Lung (tissue), 12 donors: ENCODE data around the gene TRERF1. TPM values are rescaled to one million over a fixed set of nuclear protein-coding genes. Genes with fewer than 3 reads are reported as not detected.

Experiments used
- ATAC-seq: fragments of 200-7000 bp; cut with Tn5 transposase; one replicate; pipeline ENCODE4 v1.9.1; 2020; ENCODE audit warnings: moderate number of reproducible peaks; ENCODE audit not compliant: insufficient read depth, low FRiP score
- DNase-seq, 3 donors: peaks; one replicate each; pipeline ENCODE4 v3.0.0-alpha.2; 2013 to 2017
- H3K27ac ChIP-seq, 2 donors: one replicate each; pipeline ENCODE4 v1.5.1; 2013; ENCODE audit warnings: mild to moderate bottlenecking in 2 of 2, moderate library complexity in 2 of 2, control low read depth in 1 of 2, inconsistent platforms in 1 of 2, low read depth in 1 of 2, low read length in 1 of 2
- H3K27me3 ChIP-seq, 3 donors: one replicate each; pipeline ENCODE4 v1.5.1; 2013; ENCODE audit warnings: low read length in 2 of 3; ENCODE audit not compliant: control insufficient read depth in 3 of 3, insufficient read depth in 3 of 3
- H3K36me3 ChIP-seq, 4 donors: one replicate each; pipeline ENCODE4 v1.5.1; 2013; ENCODE audit warnings: low read length in 4 of 4, mild to moderate bottlenecking in 1 of 4, moderate library complexity in 1 of 4; ENCODE audit not compliant: control insufficient read depth in 4 of 4, insufficient read depth in 4 of 4
- H3K4me1 ChIP-seq, 5 donors: one replicate each; pipeline ENCODE4 v1.5.1; 2013; ENCODE audit warnings: low read length in 5 of 5, mild to moderate bottlenecking in 2 of 5, moderate library complexity in 1 of 5; ENCODE audit not compliant: control insufficient read depth in 5 of 5, insufficient read depth in 5 of 5
- H3K4me3 ChIP-seq: one replicate; pipeline ENCODE4 v1.5.1; 2013; ENCODE audit warnings: mild to moderate bottlenecking, control low read depth, moderate library complexity
- H3K9ac ChIP-seq, 2 donors: one replicate each; pipeline ENCODE4 v1.5.1; 2013; ENCODE audit warnings: low read length in 2 of 2, control low read depth in 1 of 2; ENCODE audit not compliant: insufficient read depth in 1 of 2
- H3K9me3 ChIP-seq, 4 donors: one replicate each; pipeline ENCODE4 v1.5.1; 2013; ENCODE audit warnings: low read length in 3 of 4, mild to moderate bottlenecking in 1 of 4, moderate library complexity in 1 of 4; ENCODE audit not compliant: control insufficient read depth in 4 of 4, insufficient read depth in 3 of 4
- CTCF ChIP-seq: IDR thresholded peaks from 2 replicates; pipeline ENCODE4 v1.5.1; 2012; ENCODE audit warnings: mild to moderate bottlenecking; ENCODE audit errors: control extremely low read depth, extremely low read depth
- WGBS, 2 donors: extraction: QIAGEN DNeasy Blood & Tissue Kit; methylation state at CpG; one replicate each; pipeline ENCODE4 v1.1.7; 2013; 5-methylcytosine and 5-hydroxymethylcytosine counted together
- polyA plus RNA-seq, 2 donors: library from polyadenylated mRNA; stranded (reverse); fragments of 200-250 nt; gene quantifications; one replicate each; pipeline ENCODE4 v1.2.1, GENCODE V29; 2013
- total RNA-seq, 2 donors: library from RNA; depleted of rRNA in 1 of 2; stranded (reverse); fragments of >200 nt in 1 of 2; gene quantifications; one replicate each; pipeline ENCODE4 v1.2.1, GENCODE V29; 2014 to 2021
- donor health status: control.
- donor health status: control.
- donor health status: Bipolar disorder and iron deficiency.
- donor health status: healthy.
- donor health status: DM: yes; HTN: yes; CAD: no.

Gene TRERF1
- total and polyA plus RNA-seq, 4 donors, result 1.2 to 10.4 (median 3.3) TPM

GRCh38 chr6:42344756-42345155, 107.0 kb downstream of the TRERF1 start:
- WGBS, 2 donors, result 73 to 85% methylated on average over 1 of the region's 1 CpG

DNA sequence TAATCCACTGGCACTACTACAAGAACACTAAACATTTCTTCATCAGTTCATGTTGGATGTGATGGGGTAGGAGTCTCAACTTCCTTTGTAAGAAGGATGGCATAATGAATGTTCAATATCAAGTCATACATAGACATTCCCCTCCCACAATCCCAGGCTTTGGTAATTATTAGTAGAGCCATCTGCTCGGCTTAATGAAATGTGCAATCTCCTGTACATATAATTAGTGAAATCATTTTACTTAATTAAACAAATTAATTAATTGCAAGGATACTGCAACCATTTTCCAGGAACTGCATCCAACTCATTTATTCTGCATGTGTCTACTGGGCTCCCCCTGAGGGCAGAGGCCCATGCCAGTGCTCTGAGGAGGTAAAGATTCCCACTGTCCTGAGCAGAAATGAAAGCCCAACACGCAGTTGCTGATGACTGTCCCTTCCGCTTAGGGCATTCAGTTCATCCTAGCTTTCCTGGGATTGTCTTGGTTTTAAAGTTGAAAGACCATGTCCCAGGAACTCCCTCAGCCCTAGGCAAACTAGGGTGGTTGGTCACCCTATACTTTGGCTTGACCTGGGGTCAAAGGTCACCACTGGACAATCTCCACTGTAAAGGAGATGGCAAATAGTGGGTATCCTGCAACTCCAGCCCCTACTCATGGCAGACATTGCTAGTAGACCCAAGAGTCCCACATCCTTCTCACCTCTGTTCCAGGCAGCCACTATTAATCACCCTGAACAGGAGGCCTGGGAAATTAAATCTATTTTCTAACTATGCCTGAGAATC, 109.8 kb downstream of the TRERF1 start:
- H3K4me1 ChIP-seq, result no peaks in the 10 kb centered on the region
- H3K9ac ChIP-seq, result no peak overlapping the region
- no peak for DNase-seq
- TF ChIP-seq CTCF, result no peak
- H3K27ac ChIP-seq, result no peak overlapping the region
- 95 to 99% methylated on average over 3 of the region's 3 CpGs for WGBS, 2 donors
- H3K36me3 ChIP-seq, result peaks cover 0 to 6% (median 0%) of the 10 kb centered on the region in 4 donors
- H3K9me3 ChIP-seq, result no peaks in the 10 kb centered on the region
- no peak overlapping the region for H3K4me3 ChIP-seq
- H3K27me3 ChIP-seq, result no peaks in the 10 kb centered on the region
- ATAC-seq, result no peak

More at GRCh38 chr6:42344756-42345155, 107.0 kb downstream of the TRERF1 start:
- no peaks in the 10 kb centered on the region for H3K9me3 ChIP-seq
- peaks cover 0 to 6% (median 0%) of the 10 kb centered on the region in 4 donors for H3K36me3 ChIP-seq
- H3K27ac ChIP-seq, result no peak overlapping the region
- DNase-seq (no peak), ATAC-seq (no peak)
- TF ChIP-seq CTCF, result no peak
- no peak overlapping the region for H3K4me3 ChIP-seq
- no peaks in the 10 kb centered on the region for H3K4me1 ChIP-seq
- H3K27me3 ChIP-seq, result no peaks in the 10 kb centered on the region
- no peak overlapping the region for H3K9ac ChIP-seq

DNA sequence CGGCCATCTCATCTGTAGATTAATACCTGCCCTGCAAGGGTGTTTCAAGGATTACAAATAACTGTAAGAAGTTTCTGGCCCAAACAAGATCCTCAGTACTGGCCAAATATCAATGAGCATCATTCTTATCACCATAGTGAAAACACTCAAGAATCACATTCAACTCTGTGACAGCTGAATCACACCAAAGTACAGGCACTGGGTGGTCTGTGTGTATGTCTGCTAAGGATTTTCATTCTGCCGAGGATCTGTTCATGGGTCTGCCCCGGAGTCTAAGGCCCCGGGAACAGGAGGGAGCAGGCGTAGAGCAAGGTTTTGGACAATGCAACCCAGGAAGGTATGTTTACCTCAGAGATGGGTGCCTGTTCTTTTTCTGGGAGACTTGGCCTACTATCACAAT, 110.5 kb downstream of the TRERF1 start:
- TF ChIP-seq CTCF, result no peak
- Histone ChIP-seq H3K27me3 (no peaks in the 10 kb centered on the region), H3K9me3 (no peaks in the 10 kb centered on the region), H3K36me3 (peaks cover 0 to 6% (median 0%) of the 10 kb centered on the region in 4 donors), H3K27ac (no peak overlapping the region), H3K4me1 (no peaks in the 10 kb centered on the region), H3K4me3 (no peak overlapping the region), H3K9ac (no peak overlapping the region)
- peak in 2 of 3 donors; percentile 45 to 49 for DNase-seq
- no peak for ATAC-seq
- WGBS, 2 donors, result 95 to 97% methylated on average over 5 of the region's 5 CpGs

GRCh38 chr6:42340511-42340910, 111.2 kb downstream of the TRERF1 start:
- Histone ChIP-seq H3K27ac (no peak overlapping the region), H3K27me3 (no peaks in the 10 kb centered on the region), H3K4me1 (no peaks in the 10 kb centered on the region), H3K9ac (no peak overlapping the region), H3K36me3 (peaks cover 0 to 6% (median 0%) of the 10 kb centered on the region in 4 donors), H3K4me3 (no peak overlapping the region), H3K9me3 (no peaks in the 10 kb centered on the region)
- 82 to 96% methylated on average over 6 of the region's 6 CpGs for WGBS, 2 donors
- DNase-seq, result no peak
- no peak for ATAC-seq
- TF ChIP-seq CTCF, result no peak
